AG04449 (cell line): ENCODE data around the gene SUSD6.

ENCODE experiments used
- CTCF ChIA-PET: fragments of 350-600 bp; formaldehyde crosslinking; extraction: SDS; loops from one replicate; lab custom pipeline; 2021; ENCODE audit warnings: antibody characterized with exemption; lab: Yijun Ruan, JAX
- POLR2A ChIA-PET: fragments of 400-600, 350-600 bp; formaldehyde crosslinking; extraction: SDS; loops from one replicate; lab custom pipeline; 2020; ENCODE audit warnings: antibody characterized with exemption, inconsistent platforms; lab: Yijun Ruan, JAX
- DNase-seq: peaks from one replicate; pipeline ENCODE4 v3.0.0-alpha.2; 2010; ENCODE audit warnings: low read depth, low spot score
- H3K4me3 ChIP-seq: 2 replicates; pipeline ENCODE4 v1.5.1; 2011; ENCODE audit warnings: low read depth, mild to moderate bottlenecking, control low read depth, low read length
- CTCF ChIP-seq: IDR thresholded peaks from one replicate; pipeline ENCODE4 v1.5.1; 2011; ENCODE audit warnings: mild to moderate bottlenecking, moderate library complexity, low read length, control low read depth, inconsistent platforms; ENCODE audit not compliant: insufficient read depth; ENCODE audit errors: missing control alignments

The SUSD6 gene

GRCh38 chr14:69582212-69582611 lies 29.2 kb upstream of the SUSD6 start:
- no peak for TF ChIP-seq CTCF
- POLR2A ChIA-PET: no interaction called here
- CTCF ChIA-PET: interaction anchor here (0.7 to 5.3 kb wide), 5 partner anchors 7 to 227 kb away, joined by 3 to 210 read pairs (median 39); partner anchors contain the start of genes CCDC177 and SUSD6
- DNase-seq: no peak
- no peak overlapping the region for H3K4me3 ChIP-seq

DNA sequence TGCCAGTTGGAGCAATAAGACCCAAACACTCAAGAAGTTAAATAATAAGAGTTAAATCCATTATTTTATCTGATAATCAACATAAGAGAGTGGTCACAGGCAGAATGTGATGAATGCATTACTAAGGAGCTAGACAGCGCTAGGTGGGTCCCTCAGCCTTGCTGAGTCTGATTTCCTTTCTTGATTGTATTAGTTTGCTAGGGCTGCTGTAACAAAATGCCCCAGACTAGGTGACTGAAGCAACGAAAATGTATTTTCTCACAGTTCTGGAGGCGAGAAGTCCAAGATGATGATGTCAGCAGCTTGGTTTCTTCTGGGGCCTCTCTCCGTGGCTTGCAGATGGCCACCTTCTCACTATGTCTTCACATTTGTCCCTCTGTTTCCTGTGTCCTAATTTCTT lies 28.6 kb upstream of the SUSD6 start:
- CTCF ChIA-PET: interaction anchor here (1.3 to 5.3 kb wide), 7 partner anchors 8 to 145 kb away, joined by 3 to 210 read pairs (median 39); partner anchors contain the start of genes CCDC177 and SUSD6
- no peak overlapping the region for H3K4me3 ChIP-seq
- POLR2A ChIA-PET: no interaction called here
- no peak for TF ChIP-seq CTCF
- no peak for DNase-seq

DNA sequence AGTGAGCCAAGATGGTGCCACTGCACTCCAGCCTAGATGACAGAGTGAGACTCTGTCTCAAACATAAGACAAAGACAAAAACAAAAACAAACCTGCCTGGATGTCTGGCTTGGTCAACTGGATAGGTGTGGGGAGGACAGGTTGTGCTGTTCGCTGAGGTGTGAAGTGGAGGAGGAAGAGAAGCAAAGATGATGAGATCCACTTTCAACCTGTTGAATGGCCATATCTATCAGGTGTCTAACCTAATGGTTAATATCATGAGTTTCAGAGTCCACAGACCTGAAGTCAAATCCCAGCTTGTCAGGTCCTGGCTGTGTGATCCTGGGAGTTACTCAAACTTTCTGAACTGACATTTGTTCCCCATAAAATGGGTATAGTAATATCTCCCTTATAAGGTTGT lies 27.0 kb upstream of the SUSD6 start:
- POLR2A ChIA-PET: no interaction called here
- CTCF ChIA-PET: interaction anchor here (0.5 to 5.3 kb wide), 55 partner anchors 8 to 355 kb away, joined by 3 to 210 read pairs (median 5); partner anchors contain the start of genes SRSF5 and SUSD6
- no peak for DNase-seq
- H3K4me3 ChIP-seq: no peak overlapping the region
- TF ChIP-seq CTCF: no peak

- no peak overlapping the region for H3K4me3 ChIP-seq
- DNase-seq: no peak
- POLR2A ChIA-PET: interaction anchor here (1.0 kb wide), 1 partner anchor 180 kb away, joined by 3 read pairs; the partner anchor contains the start of gene SRSF5
- CTCF ChIA-PET: interaction anchor here (0.6 to 5.3 kb wide), 14 partner anchors 8 to 205 kb away, joined by 3 to 210 read pairs (median 13); partner anchors contain the start of gene SUSD6
- TF ChIP-seq CTCF: no peak
Measured at GRCh38 chr14:69586404-69586803, 25.0 kb upstream of the SUSD6 start.

DNA sequence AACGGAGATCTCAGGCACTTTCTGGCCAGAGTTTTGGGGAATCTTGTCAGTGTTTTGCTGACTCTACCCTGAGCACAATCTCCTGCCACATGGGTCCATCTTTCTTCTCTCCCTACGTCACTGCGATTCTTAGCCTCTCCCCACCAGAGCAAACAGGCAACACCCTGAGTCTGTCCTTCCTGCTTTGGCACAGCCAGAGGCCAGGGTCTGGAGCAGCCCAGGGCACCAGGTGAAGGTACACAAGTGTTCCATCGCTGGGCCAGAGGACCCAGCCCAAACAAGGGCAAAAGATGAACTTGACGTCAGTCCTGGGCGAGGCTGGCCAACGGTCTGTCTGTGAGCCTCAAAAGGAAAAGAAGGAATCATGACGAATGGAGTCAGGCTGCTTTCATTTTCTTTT lies 24.0 kb upstream of the SUSD6 start:
- TF ChIP-seq CTCF: no peak
- POLR2A ChIA-PET: no interaction called here
- no peak for DNase-seq
- no peak overlapping the region for H3K4me3 ChIP-seq
- CTCF ChIA-PET: interaction anchor here (1.7 to 5.3 kb wide), 6 partner anchors 11 to 140 kb away, joined by 7 to 210 read pairs (median 46); no protein-coding TSS in a partner anchor

DNA sequence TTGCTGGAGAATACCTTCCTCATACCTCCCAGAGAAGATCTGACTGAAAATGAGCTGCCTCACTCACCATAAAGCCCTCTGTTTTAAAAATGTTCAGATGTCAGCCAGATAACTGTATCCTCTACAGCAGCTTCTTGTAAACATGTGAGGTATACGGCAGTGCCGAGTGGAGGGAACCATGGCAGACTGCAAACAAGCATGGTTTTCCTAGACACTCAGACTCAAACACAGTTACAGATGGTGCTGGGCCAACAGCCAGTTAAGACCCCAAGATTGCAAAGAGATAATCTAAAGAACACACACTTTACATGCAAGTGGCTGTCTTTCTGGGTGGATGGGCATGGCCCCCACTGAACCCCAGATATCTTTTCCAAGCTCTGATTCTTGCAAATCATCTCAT lies 20.1 kb upstream of the SUSD6 start:
- CTCF ChIA-PET: interaction anchor here (0.9 to 6.0 kb wide), 4 partner anchors 10 to 136 kb away, joined by 4 to 39 read pairs (median 6); partner anchors contain the start of gene CCDC177
- no peak for TF ChIP-seq CTCF
- H3K4me3 ChIP-seq: no peak overlapping the region
- no peak for DNase-seq
- POLR2A ChIA-PET: no interaction called here
